ENCODE data around the gene CERCAM. TPM values are rescaled to one million over a fixed set of nuclear protein-coding genes. Genes with fewer than 3 reads are reported as not detected.

Gene CERCAM
- total and polyA plus RNA-seq, 2 of the 13 experiments (the other 11 are each of a cell fraction or from before 2014, with no cell fraction given): 9.0 to 17.1 TPM

DNA sequence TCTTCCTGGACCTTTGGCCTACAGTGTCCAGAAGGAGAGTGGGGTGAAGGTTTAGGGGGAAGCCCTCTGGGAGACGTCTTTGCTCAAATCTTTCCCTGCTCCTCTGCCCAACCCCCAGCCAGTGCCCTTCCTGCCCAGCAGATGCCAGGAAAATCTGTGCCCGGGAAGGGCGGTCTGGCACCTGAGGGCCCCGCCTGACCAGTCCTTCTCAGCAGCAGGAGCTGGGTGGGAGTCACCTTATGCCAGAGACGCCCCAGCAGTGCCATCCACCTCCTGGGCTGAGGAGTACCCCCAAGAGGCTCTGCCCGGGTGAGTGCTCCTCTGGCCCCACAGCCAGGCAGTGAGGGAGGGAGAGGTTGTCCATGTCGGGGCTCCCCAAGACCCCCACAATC, 14.9 kb upstream of the CERCAM start (continued):
- TF ChIP-seq HMGXB3 (CRISPR knock-in tag; IDR thresholded peaks at IDR 0.05; ENCODE audit: borderline replicate concordance) (no peak), CENPX (CRISPR knock-in tag; IDR thresholded peaks at IDR 0.05) (no peak), BORCS8-MEF2B (CRISPR knock-in tag; IDR thresholded peaks at IDR 0.05) (0 out of 2 replicates have a peak, but pooled peaks have one; percentile 1), ZNF263 (CRISPR knock-in tag; IDR thresholded peaks at IDR 0.05) (peak; percentile 73)
- TF ChIP-seq, protein P1, sequence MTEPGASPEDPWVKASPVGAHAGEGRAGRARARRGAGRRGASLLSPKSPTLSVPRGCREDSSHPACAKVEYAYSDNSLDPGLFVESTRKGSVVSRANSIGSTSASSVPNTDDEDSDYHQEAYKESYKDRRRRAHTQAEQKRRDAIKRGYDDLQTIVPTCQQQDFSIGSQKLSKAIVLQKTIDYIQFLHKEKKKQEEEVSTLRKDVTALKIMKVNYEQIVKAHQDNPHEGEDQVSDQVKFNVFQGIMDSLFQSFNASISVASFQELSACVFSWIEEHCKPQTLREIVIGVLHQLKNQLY (CRISPR knock-in tag; IDR thresholded peaks at IDR 0.05): no peak

DNA sequence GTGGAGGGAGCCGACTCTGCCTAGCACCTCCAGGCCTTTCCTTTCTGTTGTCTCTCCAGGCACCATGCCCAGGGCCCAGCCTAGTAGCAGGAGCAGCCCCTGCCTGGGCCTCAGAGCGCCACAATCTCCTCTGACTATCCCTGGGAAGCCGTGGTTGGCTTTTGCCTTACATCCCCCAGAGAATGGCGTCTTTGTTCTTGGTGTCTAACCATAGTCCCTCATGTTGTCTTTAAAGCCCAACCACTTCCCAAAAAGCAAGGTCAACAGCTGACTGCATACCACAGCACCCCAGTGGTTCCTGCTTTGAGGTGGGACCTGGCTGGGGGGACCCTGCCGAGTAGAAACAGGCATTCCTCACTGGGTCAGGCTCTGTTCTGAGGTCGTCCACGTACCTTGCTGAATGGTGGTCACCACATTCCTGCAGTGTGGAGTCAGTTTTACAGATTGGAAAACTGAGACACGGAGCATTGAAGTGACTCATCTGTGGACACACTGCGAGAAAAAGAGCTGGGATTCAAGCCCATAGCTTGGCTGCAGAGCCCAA, 13.7 kb upstream of the CERCAM start:
- Histone ChIP-seq H3K4me3 (replicated peaks in 1 of 3; ENCODE audit: insufficient read depth in 1 of 3, low read depth in 2 of 3, low read length in 3 of 3) (peak overlapping the region in 2 of 3 experiments; percentile 31 to 67; a peak in 4 of 6 replicates), H3K27me3 (ENCODE audit: control insufficient read depth in 1 of 2, insufficient read depth in 2 of 2, low read length in 2 of 2) (peaks cover 0 to 13% of the 10 kb centered on the region in 2 experiments; a peak in 1 of 5 replicates), H2AFZ (ENCODE audit: low read length) (peak overlapping the region; percentile 77), H3K9me3 (ENCODE audit: low read length) (no peaks in the 10 kb centered on the region), H3K4me2 (ENCODE audit: low read depth, low read length) (peak overlapping the region; percentile 88), H3K9ac (ENCODE audit: insufficient read depth, low read depth, low read length) (peak overlapping the region; percentile 71), H4K20me1 (ENCODE audit: insufficient read depth, low read length) (no peaks in the 10 kb centered on the region), H3K4me1 (ENCODE audit: insufficient read depth, low read length) (peaks cover 45% of the 10 kb centered on the region), H3K27ac (ENCODE audit: extremely low read length, insufficient read depth, low read length) (no peak overlapping the region), H3K36me3 (replicated peaks in 1 of 2; ENCODE audit: control insufficient read depth in 1 of 2, insufficient read depth in 2 of 2, low read length in 2 of 2) (no peaks in the 10 kb centered on the region), H3K79me2 (ENCODE audit: insufficient read depth, low read length) (no peaks in the 10 kb centered on the region)
- in situ Hi-C loops (cut with HindIII; ENCODE audit: extremely low pct_ligation_motif_present, low pct_unique_long_range_greater_than_20kb): no loop called here
- no TSS peak for BruUV-seq (replicated peaks)
- intact Hi-C loops (cut with micrococcal nuclease; ENCODE audit: unreplicated experiment): no loop called here
- CTCF ChIA-PET (ENCODE audit: low intra/inter-chr PET ratio, low total read pairs): no interaction called here
- ATAC-seq: peak; percentile 25; the same call in 2 of the 3 replicates
- peak; percentile 65 for DNase-seq (ENCODE audit: low spot score)
- FAIRE-seq: no peak
- POLR2A ChIA-PET: interaction anchor here (1.3 to 2.1 kb wide), 3 partner anchors 12 to 36 kb away, joined by 4 to 6 read pairs (median 5); partner anchors contain the start of genes CERCAM and URM1
- WGBS (ENCODE audit: low lambda C conversion rate): 0% methylated on average over 8 of the region's 9 CpGs
- 0 out of 2 replicates have a peak, but pooled peaks have one; percentile 8 for TF ChIP-seq ELF3 (CRISPR knock-in tag; IDR thresholded peaks at IDR 0.05)
- TF ChIP-seq, protein P2, sequence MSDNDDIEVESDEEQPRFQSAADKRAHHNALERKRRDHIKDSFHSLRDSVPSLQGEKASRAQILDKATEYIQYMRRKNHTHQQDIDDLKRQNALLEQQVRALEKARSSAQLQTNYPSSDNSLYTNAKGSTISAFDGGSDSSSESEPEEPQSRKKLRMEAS (IDR thresholded peaks at IDR 0.05): peak; percentile 34; the same call in 1 of the 2 replicates
- 0 out of 2 replicates have a peak, but pooled peaks have one; percentile 32 for TF ChIP-seq IKZF5 (CRISPR knock-in tag; IDR thresholded peaks at IDR 0.05)
- no peak for TF ChIP-seq ZBTB10 (CRISPR knock-in tag; IDR thresholded peaks at IDR 0.05; ENCODE audit: borderline replicate concordance)
- TF ChIP-seq MXD3 (CRISPR knock-in tag; IDR thresholded peaks at IDR 0.05): 0 out of 2 replicates have a peak, but pooled peaks have one; percentile 23
- TF ChIP-seq SP1 (IDR thresholded peaks at IDR 0.05): no peak
- 0 out of 2 replicates have a peak, but pooled peaks have one; percentile 22 for TF ChIP-seq SP1 (CRISPR knock-in tag; IDR thresholded peaks at IDR 0.05)

Data from HepG2 (cell line).